ENCODE results near the gene ADAM23.

The ADAM23 gene

DNA sequence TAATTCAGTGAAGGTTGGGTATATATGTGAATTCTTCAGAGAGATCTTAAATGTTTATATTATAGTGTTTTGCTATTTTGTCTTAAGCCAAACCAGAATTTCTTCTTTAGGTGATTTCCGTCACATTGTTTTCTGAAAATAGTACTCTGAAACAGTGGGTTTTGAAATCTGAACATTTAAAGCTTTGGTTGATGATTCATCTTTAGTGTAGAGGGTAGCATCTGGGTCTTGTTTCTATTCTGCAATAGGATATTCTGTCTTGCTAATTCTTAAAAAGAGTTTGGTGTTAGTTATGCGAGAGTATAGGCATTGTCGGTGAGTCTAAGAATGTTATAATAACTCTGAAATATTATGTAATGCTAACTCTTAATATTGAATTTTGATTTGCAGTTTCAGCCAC, 129.4 kb downstream of the ADAM23 start:
- no peak for DNase-seq

DNA sequence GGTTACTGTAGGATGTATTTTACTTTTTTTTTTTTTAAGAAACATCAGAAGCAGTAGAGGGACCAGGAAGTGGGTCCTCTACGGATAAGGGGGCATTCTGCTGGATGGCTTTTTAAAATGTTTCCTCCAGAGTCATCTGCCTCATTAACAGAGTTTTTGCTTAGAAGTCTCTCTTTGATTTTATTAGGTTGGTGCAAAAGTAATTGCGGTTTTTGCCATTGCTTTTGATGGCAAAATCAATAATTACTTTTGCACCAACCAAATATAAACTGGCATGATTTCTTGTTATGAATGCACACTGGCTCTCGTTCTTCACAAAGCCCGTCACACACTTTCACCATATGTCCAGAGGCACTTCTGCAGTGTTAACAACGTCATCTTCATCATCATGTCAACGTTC, 130.5 kb downstream of the ADAM23 start:
- no peak for DNase-seq

DNA sequence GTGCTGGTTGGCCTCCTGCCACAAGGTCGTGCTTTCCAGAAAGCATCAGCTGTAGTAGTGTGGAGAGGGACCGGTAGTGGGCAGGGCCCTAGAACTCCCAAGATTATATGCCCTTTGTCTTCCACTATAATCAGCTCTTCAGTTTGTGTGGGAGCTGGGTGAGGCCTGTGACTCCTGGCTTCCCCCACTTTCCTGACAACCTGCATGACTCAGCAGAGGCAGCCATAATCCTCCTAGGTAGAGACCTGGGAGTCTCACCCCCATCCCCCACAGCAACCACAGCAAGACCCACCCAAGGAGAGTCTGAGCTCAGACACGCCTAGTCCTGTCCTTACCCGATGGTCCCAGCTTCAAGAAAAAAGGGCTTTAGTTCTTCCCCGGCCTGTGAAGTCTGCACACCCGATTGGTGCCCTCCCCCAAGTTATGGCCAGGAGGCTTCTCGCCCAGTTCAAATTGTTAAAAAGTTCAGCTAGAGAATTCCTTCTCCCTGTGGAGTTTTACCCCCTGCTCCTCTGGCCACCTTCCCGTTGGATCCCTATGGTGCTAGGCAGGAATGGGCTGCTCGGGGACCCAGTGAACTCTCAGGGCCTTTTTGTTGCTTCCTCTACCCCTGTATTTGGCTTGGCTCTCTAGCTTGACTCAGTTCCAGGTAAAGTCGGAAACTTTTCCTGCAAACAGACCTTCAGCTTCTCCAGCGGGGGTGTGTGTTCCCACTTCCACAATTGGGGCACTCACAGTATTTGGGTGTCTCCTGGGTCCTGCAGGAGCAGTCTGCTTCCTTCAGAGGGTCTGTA, 141.2 kb downstream of the ADAM23 start:
- DNase-seq = no peak

DNA sequence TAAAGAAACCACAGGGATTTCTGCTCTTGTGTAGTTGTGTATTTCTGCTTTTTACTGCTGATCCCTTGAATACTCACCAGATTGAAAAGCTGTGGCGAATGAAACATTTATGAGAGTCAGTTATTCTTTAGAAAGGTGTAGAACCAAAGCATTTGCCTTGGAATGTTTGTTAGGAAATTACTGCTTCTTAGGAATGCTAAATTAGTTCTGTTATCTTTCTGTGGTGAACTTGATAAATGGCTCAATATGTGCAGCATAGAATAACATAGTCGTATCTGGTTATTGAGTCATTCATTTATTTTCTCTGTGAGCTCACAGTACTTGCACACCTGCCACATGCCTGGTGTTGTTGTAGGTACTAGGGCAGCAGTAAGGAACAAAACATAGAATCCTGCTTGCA, 142.0 kb downstream of the ADAM23 start:
- DNase-seq = no peak

DNA sequence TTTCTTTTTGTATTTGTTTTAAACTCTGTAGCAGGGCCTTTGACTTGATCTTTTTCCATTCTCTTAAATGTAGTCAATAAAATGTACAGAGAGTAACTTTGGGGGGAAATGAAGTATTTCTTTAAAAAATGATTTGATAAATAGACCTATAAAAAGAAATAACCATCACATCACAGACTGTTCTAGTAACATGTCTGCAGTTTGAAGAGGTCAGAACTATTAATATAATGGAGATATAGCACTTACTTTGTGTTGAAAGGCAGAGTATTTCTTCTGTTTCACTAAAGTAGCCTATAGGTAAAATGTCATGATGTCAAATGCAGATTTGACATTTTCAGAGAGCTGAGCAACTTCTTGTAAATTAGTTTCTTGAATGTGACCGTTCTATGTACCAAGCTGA, 143.3 kb downstream of the ADAM23 start:
- DNase-seq = no peak

DNA sequence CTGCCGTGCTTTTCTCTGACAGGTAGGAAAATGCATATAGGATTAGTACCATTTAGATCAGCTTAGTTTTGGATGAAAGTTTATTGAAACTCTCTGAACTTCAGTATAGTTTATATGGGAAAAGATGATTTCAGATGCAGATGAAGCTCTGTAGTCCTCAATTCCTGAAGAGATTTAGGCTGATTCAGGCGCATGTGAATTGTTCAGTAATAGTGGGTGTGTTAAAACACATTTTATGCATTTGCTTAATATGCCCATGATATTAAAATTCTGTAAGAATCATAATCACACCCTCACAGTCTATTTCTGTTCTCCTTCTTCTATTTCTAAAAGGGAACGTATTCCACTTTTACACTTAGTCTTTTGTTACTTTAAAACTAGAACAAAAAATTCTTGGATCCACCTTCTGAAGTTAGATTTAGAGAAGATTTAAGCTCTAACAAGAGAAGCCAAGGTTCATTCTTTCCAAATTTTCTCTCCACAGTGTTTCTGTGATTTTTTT, 154.4 kb downstream of the ADAM23 start:
- DNase-seq = no peak

DNA sequence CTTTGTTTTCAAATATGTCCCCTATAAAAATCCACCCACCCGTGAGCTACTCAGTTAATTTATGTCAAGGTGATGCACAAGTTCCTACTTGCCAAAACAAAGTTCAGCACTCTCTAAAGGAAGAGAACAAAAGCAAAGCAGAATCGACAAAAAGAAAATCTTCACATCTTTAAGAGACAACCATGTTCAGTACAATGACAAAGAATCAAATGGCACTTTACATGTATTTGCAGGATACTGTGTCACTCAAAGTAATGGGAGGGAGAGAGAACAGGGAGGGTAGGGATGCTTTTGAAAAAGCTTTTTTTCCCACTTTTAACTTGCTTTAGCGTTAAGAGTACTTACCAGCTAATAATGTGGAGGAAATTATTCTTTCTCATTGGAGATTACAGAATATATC, 159.9 kb downstream of the ADAM23 start:
- no peak for DNase-seq

DNA sequence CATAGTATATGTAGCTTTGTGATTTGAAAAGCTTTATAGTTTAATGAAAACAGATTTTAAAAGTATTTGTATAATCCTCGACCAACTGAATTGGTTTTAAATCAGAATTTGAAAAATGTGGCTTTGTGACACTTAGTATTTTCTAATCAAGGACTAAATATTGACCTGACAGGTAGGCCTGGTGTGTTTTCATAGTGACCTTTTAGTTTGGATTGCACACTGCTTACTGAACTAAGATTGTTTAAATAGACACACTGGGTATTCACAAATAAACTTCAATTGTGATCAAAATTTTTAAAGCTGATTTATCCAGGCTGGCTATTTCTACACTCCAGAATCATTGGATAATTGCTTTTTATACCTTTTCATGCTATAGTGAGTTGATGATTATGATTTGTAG, 167.1 kb downstream of the ADAM23 start:
- DNase-seq = no peak

DNA sequence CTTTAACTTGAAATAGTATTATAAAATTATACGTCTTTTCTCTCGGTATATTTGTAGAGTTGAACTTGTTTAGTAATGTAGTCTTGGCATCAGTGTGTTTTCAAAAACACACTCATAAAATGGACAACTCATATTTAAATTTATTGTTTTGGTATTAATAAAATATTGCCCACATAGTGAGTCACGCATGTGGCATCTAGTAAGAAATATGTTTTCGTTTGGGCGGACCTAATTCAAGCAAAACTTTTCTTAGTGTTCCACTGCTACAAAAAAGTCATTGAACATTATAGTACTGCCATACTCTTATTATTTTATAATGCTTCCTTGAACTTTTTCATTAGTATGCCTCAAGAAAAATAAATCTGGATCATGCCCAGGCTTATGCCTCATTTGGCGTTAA, 167.9 kb downstream of the ADAM23 start:
- DNase-seq = no peak

DNA sequence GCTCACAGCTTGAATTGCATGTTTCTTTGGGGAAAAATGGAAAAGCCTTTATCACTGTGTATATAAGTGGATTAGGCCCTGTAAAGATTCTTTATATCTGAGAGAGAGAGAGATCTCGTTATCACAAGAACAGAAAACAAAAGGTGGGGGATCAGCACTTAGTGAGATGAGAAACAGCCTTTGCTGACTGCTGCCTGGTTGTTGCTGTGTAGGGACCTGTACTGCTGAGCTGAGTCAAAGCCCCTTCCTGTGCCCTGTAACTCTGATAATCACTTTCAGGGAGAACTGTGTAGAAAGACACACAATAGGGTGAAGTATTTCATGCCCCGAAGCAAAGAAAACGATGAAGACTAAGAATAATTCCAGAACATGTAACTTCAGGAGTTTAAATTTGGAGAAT, 168.4 kb downstream of the ADAM23 start:
- no peak for DNase-seq

DNA sequence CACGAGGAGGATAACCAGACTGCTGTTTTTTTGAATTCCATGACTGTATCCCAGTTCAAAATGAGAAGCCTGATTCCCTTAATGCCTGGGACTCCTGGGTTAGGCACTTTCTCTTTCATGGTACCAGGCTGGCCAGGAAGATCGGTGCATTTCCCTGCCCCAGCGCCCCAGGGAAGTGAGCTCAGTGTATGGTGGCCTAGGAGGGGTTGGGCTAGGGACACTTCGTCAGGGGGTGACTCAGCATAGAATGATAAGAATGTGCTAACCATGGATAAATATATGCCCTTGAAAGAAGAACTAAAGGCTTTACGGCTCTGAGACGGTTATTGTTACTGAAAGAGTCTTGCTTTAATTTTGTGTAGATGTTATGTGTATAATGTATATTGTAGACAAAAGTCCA, 171.5 kb downstream of the ADAM23 start:
- no peak for DNase-seq

DNA sequence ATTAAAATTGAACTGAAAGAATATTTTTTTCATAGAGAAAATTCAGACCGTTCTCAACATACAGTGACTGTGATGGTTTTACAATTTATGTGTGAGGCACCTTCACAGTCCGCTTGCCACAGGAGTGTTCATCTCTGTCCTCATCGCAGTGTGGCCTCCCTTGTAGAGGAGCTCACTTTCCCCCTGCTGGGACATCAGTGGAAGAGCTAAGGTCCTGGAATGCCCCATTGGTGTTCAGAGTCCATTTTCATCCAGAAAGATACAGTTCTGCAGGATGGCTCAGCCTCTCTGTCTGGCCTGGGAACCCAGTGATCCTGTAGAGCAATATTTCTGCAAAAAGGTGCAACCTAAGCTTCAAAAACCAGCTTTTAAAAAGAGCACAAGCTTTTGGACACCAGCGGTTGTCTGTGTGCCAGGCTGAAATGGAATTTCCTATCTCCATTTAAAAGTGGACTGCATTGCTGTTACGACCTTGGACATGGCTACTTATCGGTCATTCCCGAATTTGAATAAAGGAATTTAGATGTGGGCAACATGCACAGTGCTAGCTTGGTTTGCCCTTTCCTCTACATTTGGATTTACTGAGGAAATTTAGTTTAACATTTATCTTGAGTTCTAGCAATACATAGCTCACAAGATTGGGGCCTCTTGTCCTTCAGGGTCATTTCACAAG, 172.2 kb downstream of the ADAM23 start:
- no peak for DNase-seq

DNA sequence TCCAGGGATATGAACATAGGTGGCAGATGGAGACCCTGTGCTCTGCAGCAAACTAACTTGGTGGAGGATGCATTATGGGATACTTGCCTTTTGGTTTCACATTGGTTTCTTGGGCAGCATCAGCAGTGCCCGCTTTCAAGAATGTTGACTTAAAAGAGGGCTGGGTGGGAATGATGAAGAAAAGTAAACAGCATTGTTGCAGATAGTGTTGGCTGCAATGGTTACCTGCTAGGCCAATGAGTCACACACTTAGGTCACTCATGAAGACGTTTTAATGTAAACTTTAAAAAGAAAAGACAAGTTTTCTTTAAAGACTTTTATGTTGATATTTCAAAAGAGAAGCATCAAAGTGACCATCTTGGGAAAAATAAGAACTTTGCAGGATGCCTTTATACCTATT, 172.8 kb downstream of the ADAM23 start:
- DNase-seq = no peak

DNA sequence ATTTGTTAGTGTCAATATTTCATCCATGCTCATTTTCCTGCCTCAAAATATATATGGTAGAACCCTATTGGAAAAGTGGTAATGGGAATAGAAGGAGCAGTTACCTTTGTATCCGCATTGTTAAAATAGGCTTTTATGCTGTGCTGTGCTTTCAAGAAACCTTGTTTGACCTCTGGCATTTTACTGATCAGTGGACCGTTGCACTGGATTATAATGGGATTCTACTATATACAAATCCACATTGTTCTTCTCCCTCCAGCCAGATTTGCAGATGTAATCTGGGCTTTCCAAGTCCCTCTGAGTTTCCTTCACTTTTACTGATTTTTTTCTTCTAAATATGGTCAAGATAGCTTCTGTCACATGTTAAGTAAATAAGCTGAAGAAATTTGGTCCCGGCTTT, 175.7 kb downstream of the ADAM23 start:
- DNase-seq = no peak

DNA sequence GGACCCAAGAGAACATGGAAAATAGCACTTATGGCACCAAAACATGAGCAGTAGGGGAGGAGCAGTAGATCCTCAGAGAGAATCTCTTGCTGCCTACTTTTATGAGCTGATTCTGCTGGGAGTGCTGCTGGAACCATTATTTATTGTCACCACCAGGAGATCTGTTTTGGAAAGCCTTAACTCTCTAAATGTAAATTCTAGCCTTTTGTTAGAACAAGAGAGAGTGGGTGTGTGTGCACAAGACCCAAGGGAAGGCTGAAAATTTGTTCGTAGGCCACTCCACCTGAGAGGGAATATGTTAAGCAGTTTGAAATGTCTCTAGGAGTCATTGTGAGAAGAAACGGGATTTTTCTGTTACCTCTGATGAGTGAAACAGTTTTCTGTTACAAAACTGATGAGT, 182.8 kb downstream of the ADAM23 start:
- DNase-seq = no peak

DNA sequence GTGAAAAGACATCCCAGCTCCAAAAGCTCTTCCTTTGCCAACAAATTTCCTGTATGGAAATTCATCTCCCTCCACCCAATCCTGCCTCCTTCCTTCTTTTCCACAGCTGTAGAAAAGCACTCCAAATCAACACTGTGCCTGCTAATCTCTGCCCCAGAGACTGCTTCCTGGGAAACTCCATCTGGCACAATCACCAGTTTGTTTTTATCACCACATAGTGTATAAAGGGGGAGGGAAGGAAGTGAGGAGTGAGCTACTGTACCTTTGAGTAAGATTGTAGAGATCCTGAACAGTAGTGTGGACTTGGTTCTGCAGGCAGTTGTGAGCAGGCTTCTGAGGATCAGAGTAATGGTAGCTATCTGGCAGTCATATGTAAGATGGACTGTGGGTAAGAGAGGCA, 184.3 kb downstream of the ADAM23 start:
- DNase-seq = no peak

DNA sequence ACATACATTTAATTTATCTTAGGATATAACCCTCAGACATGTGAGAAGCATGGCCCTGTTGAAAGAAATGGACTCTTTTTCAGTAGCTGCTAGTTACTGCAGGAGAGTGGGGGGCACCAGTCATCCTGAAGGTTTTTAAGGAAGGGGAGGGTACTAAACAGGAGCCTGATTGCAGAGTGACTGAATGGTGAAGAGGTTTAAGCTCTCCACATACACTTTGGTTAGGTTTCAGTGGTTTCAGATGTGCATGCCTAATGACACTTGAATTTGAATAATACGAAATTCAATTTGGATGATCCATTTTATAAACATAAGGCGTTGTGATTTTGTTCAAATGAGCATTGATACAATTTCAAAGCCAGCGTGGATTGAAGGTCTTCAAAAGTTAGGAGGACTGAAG, 188.0 kb downstream of the ADAM23 start:
- DNase-seq = no peak

DNA sequence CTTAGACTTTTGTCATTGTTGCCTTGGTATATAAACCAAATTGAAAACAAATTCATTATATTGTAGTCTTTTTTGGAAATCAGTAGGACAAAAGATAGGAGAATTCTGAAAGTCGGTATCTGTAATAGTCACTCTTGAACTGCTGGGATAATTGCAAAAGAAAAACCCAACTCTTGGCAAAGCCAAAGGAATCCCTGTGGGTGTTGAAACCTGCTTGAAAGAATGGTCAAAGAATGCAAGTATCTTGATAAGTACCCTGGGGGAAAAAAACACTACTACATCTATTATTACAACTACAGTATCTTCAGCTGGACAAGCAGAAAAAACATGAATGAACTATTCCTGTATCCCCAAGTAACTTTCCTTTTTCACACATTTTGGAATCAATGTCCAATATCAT, 191.7 kb downstream of the ADAM23 start:
- no peak for DNase-seq

DNA sequence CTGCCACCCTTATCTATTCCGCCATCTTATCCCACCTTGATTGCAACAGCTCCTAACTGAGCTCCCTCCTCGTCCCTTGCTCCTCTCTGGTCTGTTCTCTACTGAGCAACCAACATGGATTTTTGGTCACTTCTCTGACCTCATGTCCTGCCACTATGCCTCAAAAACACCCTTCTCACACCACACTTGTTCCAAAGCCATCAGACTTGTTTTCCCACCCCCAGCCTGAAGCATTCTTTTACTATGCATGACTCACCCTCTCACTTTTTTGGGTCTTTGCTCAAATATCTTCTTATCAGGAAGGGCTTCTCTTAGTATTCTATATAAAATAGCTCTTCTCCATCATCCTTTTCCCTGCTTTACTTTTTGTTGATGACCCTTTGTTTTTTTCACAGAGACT, 196.3 kb downstream of the ADAM23 start:
- no peak for DNase-seq

DNA sequence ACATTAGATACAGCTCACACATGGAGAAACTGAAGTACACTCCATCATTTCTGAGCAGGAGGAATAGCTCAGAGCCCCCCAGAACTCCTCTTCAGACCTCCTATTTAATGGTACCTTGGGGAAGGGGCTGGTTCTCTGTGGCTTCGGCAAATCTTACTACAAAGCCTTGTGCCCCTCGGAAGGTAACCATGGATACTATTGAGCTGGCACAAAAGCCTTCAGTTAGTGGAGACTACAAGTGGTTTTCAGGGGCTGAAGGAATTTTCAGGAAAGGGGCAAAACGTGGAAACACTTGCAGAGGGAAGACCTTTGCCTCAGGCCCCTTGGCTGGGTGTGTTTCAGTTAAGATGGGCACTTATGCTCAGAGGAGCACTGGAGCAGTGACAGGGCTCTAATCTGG, 197.9 kb downstream of the ADAM23 start:
- no peak for DNase-seq

DNA sequence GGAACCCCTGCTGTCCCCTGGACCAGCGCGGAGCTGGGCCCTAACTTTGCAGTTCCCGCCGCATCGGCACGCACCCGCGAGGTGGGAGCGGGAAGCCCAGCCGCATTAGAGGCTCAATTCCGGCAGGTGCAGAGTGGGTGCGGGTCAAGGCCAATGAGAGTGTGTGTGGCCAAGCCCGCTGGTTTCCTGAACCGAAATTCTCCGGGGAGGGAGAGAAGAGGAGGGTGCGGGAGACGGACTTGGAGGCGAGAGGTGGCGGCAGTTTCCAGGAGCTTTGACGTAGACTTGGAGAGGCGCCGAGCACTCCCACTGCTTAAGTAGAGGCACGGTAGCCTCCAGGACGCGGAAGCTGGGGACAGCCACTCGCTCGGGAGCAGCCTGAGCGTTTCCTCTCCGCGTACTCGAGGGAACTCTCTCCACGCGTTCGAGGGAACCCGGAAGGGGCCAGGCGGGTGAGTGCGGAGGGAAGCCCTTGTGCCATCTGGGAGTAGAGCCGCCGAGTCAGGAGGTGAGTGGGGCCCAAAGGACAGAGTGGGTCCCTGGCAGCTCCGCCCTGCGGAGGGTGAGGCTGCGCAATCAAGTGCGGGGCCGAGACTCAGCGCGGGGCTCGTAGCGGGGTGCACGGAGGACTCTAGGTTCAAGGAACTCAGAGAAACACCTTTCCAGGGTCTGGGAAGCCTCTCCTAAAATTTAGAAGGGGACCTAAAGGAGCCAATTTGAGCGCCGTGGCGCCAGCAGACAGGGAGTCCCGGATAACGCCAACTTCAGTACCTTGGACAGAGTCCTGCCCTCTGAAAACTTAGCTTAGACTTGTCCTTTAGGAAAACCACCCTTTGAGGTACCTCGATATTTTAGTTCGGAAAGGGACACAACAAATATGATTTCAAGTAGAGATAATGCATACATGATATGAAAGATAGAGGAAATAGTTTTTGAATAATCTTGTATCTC, 199.0 kb downstream of the ADAM23 start, which contains the start of gene FAM237A:
Gene FAM237A, plus strand, starts transcription at position 413 of the 951 bp plus-strand sequence. CDS start 1,750 bp downstream, outside the sequence.
- DNase-seq = no peak

DNA sequence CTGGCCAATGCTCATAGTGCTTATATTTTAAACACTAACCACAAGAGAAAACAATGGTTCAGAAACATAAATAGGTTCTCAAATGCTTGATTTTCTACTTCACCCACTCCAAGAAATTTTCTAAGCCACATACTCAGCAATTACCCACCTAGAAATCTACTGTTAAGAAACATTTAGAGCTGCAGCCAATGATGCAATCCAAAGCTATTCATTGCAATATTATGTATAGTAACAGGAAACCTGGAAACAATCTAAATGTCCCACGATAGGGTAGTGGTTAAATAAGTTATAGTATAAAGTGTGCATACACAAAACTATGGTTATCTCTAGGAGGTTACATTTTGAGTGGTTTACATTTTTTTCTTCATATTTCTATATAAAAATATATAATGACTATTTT, 204.7 kb downstream of the ADAM23 start:
- no peak for DNase-seq

DNA sequence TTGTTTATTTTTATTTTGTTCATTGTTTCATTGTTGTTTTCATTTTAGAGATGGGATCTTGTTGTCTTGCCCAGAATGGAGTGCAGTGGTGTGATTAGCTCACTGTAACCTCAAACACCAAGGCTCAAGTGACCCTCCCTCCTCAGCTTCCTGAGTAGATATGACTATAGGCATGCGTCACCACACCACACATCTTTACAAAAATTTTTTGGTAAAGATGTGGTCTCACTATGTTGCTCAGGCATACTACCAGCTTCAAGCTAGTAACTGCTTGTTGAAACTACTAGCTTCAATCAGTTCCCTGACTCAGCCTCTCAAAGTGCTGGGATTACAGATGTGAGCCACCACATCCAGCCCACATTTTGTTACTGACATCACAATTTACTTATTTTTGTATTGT, 213.8 kb downstream of the ADAM23 start:
- no peak for DNase-seq
